ENCODE measurements around the gene PLA2G4F. TPM values are rescaled to one million over a fixed set of nuclear protein-coding genes. Genes with fewer than 3 reads are reported as not detected.
A peak's percentile ranks its signal among the peaks of the same experiment; 100 is the strongest.
"Not testable (repeated sequence)": the region's sequence is repeated elsewhere in the genome, so short reads cannot be mapped to it uniquely, and the experiment has no call there.

Gene PLA2G4F
- total RNA-seq, 1 experiment from 2014 or later = not detected

DNA sequence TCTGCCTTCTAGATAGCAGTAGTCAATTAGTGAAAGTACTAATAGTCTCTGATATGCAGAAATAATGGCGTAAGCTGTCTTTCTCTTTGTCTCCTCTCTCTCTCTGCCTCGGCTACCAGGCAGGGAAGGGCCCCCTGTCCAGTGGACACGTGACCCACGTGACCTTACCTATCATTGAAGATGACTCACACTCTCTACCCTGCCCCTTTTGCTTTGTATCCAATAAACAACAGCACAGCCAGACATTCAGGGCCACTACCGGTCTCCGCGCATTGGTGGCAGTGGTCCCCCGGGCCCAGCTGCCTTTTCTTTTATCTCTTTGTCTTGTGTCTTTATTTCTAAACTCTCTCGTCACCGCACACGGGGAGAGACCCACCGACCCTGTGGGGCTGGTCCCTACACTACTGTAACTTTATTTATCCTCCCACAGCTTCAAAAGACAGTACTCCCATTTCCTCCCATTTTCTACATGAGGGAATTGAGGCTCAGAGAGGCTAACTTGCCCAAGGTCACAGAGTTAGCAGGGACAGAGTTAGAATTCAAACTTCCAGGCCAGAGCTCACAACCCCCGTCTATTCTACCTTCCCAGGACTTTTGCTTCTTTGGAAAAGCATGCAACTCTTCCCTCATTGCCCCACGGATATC, 64.6 kb downstream of the PLA2G4F start:
- H3K9me3 ChIP-seq (ENCODE audit: low read length); H3K27ac ChIP-seq (ENCODE audit: low read length); H3K27me3 ChIP-seq (ENCODE audit: low read length); DNase-seq; H2AFZ ChIP-seq (ENCODE audit: low read length); H3K79me2 ChIP-seq (ENCODE audit: low read length); H4K20me1 ChIP-seq (ENCODE audit: insufficient read depth, low read depth, low read length); H3K36me3 ChIP-seq (ENCODE audit: insufficient read depth, low read length); H3K4me3 ChIP-seq (ENCODE audit: low read length); H3K9ac ChIP-seq (ENCODE audit: low read length); H3K9me2 ChIP-seq (replicated peaks; ENCODE audit: insufficient read depth, low read length): not testable (repeated sequence)
- peak overlapping the region; percentile 27 for H3K4me2 ChIP-seq (ENCODE audit: low read depth, low read length, poor library complexity, severe bottlenecking)
- H3K4me1 ChIP-seq (ENCODE audit: low read length) = peaks cover 12% of the 10 kb centered on the region

DNA sequence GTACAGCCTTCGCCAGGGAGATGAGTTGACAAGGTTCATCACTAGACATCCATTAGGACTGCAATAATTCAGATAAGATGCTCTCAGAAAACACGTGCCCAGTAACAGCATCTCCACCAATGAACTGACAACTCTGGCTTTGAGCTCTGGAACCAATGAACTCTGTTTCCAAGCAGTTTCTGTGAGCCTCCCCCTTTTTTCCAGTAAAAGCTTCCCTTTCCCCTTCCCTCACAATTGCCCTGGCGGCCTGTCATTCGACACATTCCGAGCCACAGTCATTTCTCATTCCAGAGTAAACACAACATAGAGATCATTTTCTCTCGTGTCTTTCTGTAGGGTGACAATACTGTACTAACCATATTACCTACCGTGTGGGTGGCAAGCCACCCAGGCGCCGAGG, 65.7 kb downstream of the PLA2G4F start:
- no peak overlapping the region for H3K9ac ChIP-seq (ENCODE audit: low read length)
- H3K4me2 ChIP-seq (ENCODE audit: low read depth, low read length, poor library complexity, severe bottlenecking) = no peak overlapping the region
- no peaks in the 10 kb centered on the region for H3K36me3 ChIP-seq (ENCODE audit: insufficient read depth, low read length)
- no peak for DNase-seq
- H3K9me2 ChIP-seq (replicated peaks; ENCODE audit: insufficient read depth, low read length) = no peaks in the 10 kb centered on the region
- no peak overlapping the region for H3K4me3 ChIP-seq (ENCODE audit: low read length)
- no peaks in the 10 kb centered on the region for H3K27me3 ChIP-seq (ENCODE audit: low read length)
- no peak overlapping the region for H2AFZ ChIP-seq (ENCODE audit: low read length)
- H4K20me1 ChIP-seq (ENCODE audit: insufficient read depth, low read depth, low read length) = no peaks in the 10 kb centered on the region
- H3K4me1 ChIP-seq (ENCODE audit: low read length) = peaks cover 12% of the 10 kb centered on the region
- no peaks in the 10 kb centered on the region for H3K79me2 ChIP-seq (ENCODE audit: low read length)
- H3K9me3 ChIP-seq (ENCODE audit: low read length) = no peaks in the 10 kb centered on the region
- no peak overlapping the region for H3K27ac ChIP-seq (ENCODE audit: low read length)

DNA sequence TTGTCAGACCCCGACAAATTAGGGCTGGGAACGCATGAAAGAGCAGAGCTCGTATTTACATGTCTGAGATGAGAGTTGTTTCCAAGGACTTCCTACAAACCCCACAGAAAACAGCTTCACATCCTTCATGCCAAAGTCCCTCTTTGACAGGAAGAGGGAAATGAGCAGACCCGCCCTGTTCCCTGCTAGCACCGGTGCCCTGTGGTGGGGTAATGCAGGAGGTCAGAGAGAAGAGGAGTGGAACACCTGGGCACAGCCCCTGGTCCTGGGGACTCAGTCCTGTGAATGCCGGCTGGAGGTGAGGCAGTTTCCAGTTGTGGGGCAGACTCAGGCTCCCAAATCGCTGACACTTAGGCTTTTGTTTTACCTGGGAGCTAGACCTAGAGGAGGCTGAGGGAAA, 66.1 kb downstream of the PLA2G4F start:
- no peaks in the 10 kb centered on the region for H3K9me2 ChIP-seq (replicated peaks; ENCODE audit: insufficient read depth, low read length)
- H3K9me3 ChIP-seq (ENCODE audit: low read length) = no peaks in the 10 kb centered on the region
- H4K20me1 ChIP-seq (ENCODE audit: insufficient read depth, low read depth, low read length) = no peaks in the 10 kb centered on the region
- H3K4me3 ChIP-seq (ENCODE audit: low read length) = no peak overlapping the region
- no peak overlapping the region for H3K4me2 ChIP-seq (ENCODE audit: low read depth, low read length, poor library complexity, severe bottlenecking)
- no peak for DNase-seq
- no peak overlapping the region for H3K27ac ChIP-seq (ENCODE audit: low read length)
- H3K4me1 ChIP-seq (ENCODE audit: low read length) = peaks cover 12% of the 10 kb centered on the region
- no peak overlapping the region for H3K9ac ChIP-seq (ENCODE audit: low read length)
- no peaks in the 10 kb centered on the region for H3K36me3 ChIP-seq (ENCODE audit: insufficient read depth, low read length)
- H3K27me3 ChIP-seq (ENCODE audit: low read length) = no peaks in the 10 kb centered on the region
- no peaks in the 10 kb centered on the region for H3K79me2 ChIP-seq (ENCODE audit: low read length)
- no peak overlapping the region for H2AFZ ChIP-seq (ENCODE audit: low read length)

DNA sequence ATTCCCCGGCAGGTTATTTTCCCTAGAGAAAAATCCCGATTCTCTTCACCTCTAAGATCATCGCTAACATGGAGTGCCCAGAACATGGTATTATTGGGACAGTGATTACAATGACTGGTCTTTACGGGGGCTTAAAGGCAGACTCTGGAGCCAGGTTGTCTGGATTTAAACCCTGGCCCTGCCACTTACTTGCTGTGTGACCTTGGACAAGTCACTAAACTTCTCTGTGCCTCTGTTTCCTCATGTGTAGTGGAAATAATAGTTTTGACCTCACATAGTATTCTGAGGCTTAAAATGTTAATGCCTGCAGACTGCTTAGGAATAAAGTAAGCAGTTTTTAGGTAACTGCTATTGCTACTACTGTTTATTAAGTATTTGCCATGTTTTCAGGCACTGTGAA, 66.5 kb downstream of the PLA2G4F start:
- Histone ChIP-seq H3K4me1 (ENCODE audit: low read length) (peaks cover 12% of the 10 kb centered on the region), H3K4me2 (ENCODE audit: low read depth, low read length, poor library complexity, severe bottlenecking) (no peak overlapping the region), H3K4me3 (ENCODE audit: low read length) (no peak overlapping the region), H3K36me3 (ENCODE audit: insufficient read depth, low read length) (no peaks in the 10 kb centered on the region), H3K79me2 (ENCODE audit: low read length) (no peaks in the 10 kb centered on the region), H4K20me1 (ENCODE audit: insufficient read depth, low read depth, low read length) (no peaks in the 10 kb centered on the region), H2AFZ (ENCODE audit: low read length) (no peak overlapping the region), H3K9ac (ENCODE audit: low read length) (no peak overlapping the region), H3K27ac (ENCODE audit: low read length) (no peak overlapping the region), H3K27me3 (ENCODE audit: low read length) (no peaks in the 10 kb centered on the region), H3K9me2 (replicated peaks; ENCODE audit: insufficient read depth, low read length) (no peaks in the 10 kb centered on the region), H3K9me3 (ENCODE audit: low read length) (no peaks in the 10 kb centered on the region)
- DNase-seq = no peak

Small RNAs within 50 kb of the gene (small RNA-seq; reads per million reads assigned to genes)
- gene MIR627 = 1.1 reads per million, percentile 34 among the genes with 10 or more reads in this experiment

Other genes starting within 250 kb of the PLA2G4F start
- gene EHD4, start 184.1 kb downstream of the PLA2G4F start, total RNA-seq (2014; rRNA removed; shearing (Covaris generic); ENCODE audit: low replicate concordance) = 19.9 and 20.4 TPM in 2 replicates
- not detected in 2 replicates for gene PLA2G4E, start 135.6 kb downstream of the PLA2G4F start, total RNA-seq (2014; rRNA removed; shearing (Covaris generic); ENCODE audit: low replicate concordance)
- gene PLA2G4D, start 62.1 kb downstream of the PLA2G4F start, total RNA-seq (2014; rRNA removed; shearing (Covaris generic); ENCODE audit: low replicate concordance) = not detected in 2 replicates
- gene VPS39, start 51.7 kb upstream of the PLA2G4F start, total RNA-seq (2014; rRNA removed; shearing (Covaris generic); ENCODE audit: low replicate concordance) = 65.3 and 99.4 TPM in 2 replicates
- 21.2 and 31.1 TPM in 2 replicates for gene GANC, start 116.6 kb upstream of the PLA2G4F start, total RNA-seq (2014; rRNA removed; shearing (Covaris generic); ENCODE audit: low replicate concordance)
- gene TMEM87A, start 116.8 kb upstream of the PLA2G4F start, total RNA-seq (2014; rRNA removed; shearing (Covaris generic); ENCODE audit: low replicate concordance) = 19.9 and 27.2 TPM in 2 replicates
- gene CAPN3, start 202.9 kb upstream of the PLA2G4F start, total RNA-seq (2014; rRNA removed; shearing (Covaris generic); ENCODE audit: low replicate concordance) = 3.2 and 8.8 TPM in 2 replicates

Measured in Karpas-422 (cell line).